Superior temporal gyrus (tissue), 1 donor: ENCODE data around the gene ATP2A3.

Experiments used
- DNase-seq: peaks from one replicate; pipeline ENCODE4 v3.0.0-alpha.2; 2016; ENCODE audit errors: extremely low spot score

The ATP2A3 gene

GRCh38 chr17:3964203-3965117 is at the start of gene ATP2A3:
ATP2A3 (minus strand) TSS chr17:3964437; CDS start chr17:3964291, 146 bp downstream.
- no peak for DNase-seq

- DNase-seq, result no peak
These were observed 46.5 kb upstream of the ATP2A3 start for GRCh38 chr17:4010754-4011153.

GRCh38 chr17:4009186-4009785 is 45.0 kb upstream of the ATP2A3 start:
- DNase-seq, result peak; percentile 47

GRCh38 chr17:4008441-4009185 is 44.4 kb upstream of the ATP2A3 start:
- DNase-seq, result peak; percentile 31

- DNase-seq, result no peak
These were observed 43.8 kb upstream of the ATP2A3 start for GRCh38 chr17:4008082-4008435.

- no peak for DNase-seq
These were observed 43.3 kb upstream of the ATP2A3 start for GRCh38 chr17:4007346-4008081.

- DNase-seq, result no peak
These were observed 42.5 kb upstream of the ATP2A3 start for GRCh38 chr17:4006745-4007211.

- DNase-seq, result no peak
These were observed 41.9 kb upstream of the ATP2A3 start for GRCh38 chr17:4006165-4006589.

GRCh38 chr17:4005296-4006164 is 41.3 kb upstream of the ATP2A3 start:
- DNase-seq, result no peak

GRCh38 chr17:4004517-4005295 is 40.5 kb upstream of the ATP2A3 start:
- DNase-seq, result peak; percentile 51

GRCh38 chr17:4003501-4004421 is 39.5 kb upstream of the ATP2A3 start:
- DNase-seq, result no peak

- no peak for DNase-seq
These were observed 38.9 kb upstream of the ATP2A3 start for GRCh38 chr17:4003131-4003500.

GRCh38 chr17:4001048-4001590 is 36.9 kb upstream of the ATP2A3 start:
- DNase-seq, result no peak

- no peak for DNase-seq
These were observed 34.2 kb upstream of the ATP2A3 start for GRCh38 chr17:3998436-3998835.

- DNase-seq, result no peak
These were observed 30.8 kb upstream of the ATP2A3 start for GRCh38 chr17:3995067-3995466.

- DNase-seq, result no peak
These were observed 30.0 kb upstream of the ATP2A3 start for GRCh38 chr17:3994221-3994576.

- no peak for DNase-seq
These were observed 29.4 kb upstream of the ATP2A3 start for GRCh38 chr17:3993493-3994220.

GRCh38 chr17:3992370-3992769 is 28.1 kb upstream of the ATP2A3 start:
- DNase-seq, result no peak
